GM21786 (cell line): ENCODE results near the gene LRP1B.

Experiments
- ATAC-seq: cut with Tn5 transposase; IDR thresholded peaks from one replicate; pipeline ENCODE4 v1.9.1; 2021; ENCODE audit not compliant: unreplicated experiment

LRP1B gene

GRCh38 chr2:140873915-140874531 lies 1256.8 kb downstream of the LRP1B start:
- no peak for ATAC-seq

- no peak for ATAC-seq
Measured at GRCh38 chr2:140869925-140870324, 1260.9 kb downstream of the LRP1B start.

- ATAC-seq: no peak
Measured at GRCh38 chr2:140869107-140869506, 1261.7 kb downstream of the LRP1B start.

GRCh38 chr2:140865837-140866236 lies 1265.0 kb downstream of the LRP1B start:
- ATAC-seq: no peak

GRCh38 chr2:140863713-140864112 lies 1267.1 kb downstream of the LRP1B start:
- ATAC-seq: peak; percentile 72

- ATAC-seq: no peak
Measured at GRCh38 chr2:140862181-140862580, 1268.6 kb downstream of the LRP1B start.

- no peak for ATAC-seq
Measured at GRCh38 chr2:140861666-140862065, 1269.2 kb downstream of the LRP1B start.

- ATAC-seq: no peak
Measured at GRCh38 chr2:140855471-140855870, 1275.3 kb downstream of the LRP1B start.

GRCh38 chr2:140851258-140851981 lies 1279.4 kb downstream of the LRP1B start:
- no peak for ATAC-seq

- ATAC-seq: no peak
Measured at GRCh38 chr2:140843186-140843585, 1287.6 kb downstream of the LRP1B start.

- no peak for ATAC-seq
Measured at GRCh38 chr2:140842110-140842509, 1288.7 kb downstream of the LRP1B start.

- ATAC-seq: no peak
Measured at GRCh38 chr2:140841141-140841540, 1289.7 kb downstream of the LRP1B start.

GRCh38 chr2:140836826-140837225 lies 1294.0 kb downstream of the LRP1B start:
- no peak for ATAC-seq

GRCh38 chr2:140835079-140835478 lies 1295.7 kb downstream of the LRP1B start:
- ATAC-seq: no peak

- no peak for ATAC-seq
Measured at GRCh38 chr2:140814141-140814540, 1316.7 kb downstream of the LRP1B start.

- ATAC-seq: peak; percentile 78
Measured at GRCh38 chr2:140808820-140809219, 1322.0 kb downstream of the LRP1B start.

GRCh38 chr2:140808211-140808610 lies 1322.6 kb downstream of the LRP1B start:
- ATAC-seq: no peak

GRCh38 chr2:140804700-140805260 lies 1326.0 kb downstream of the LRP1B start:
- no peak for ATAC-seq

- ATAC-seq: no peak
Measured at GRCh38 chr2:140801311-140801710, 1329.5 kb downstream of the LRP1B start.

GRCh38 chr2:140797718-140798117 lies 1333.1 kb downstream of the LRP1B start:
- ATAC-seq: peak; percentile 88

- no peak for ATAC-seq
Measured at GRCh38 chr2:140791802-140792201, 1339.0 kb downstream of the LRP1B start.

- no peak for ATAC-seq
Measured at GRCh38 chr2:140786585-140786984, 1344.2 kb downstream of the LRP1B start.
